ENCODE data around the gene MED10.

Gene MED10

DNA sequence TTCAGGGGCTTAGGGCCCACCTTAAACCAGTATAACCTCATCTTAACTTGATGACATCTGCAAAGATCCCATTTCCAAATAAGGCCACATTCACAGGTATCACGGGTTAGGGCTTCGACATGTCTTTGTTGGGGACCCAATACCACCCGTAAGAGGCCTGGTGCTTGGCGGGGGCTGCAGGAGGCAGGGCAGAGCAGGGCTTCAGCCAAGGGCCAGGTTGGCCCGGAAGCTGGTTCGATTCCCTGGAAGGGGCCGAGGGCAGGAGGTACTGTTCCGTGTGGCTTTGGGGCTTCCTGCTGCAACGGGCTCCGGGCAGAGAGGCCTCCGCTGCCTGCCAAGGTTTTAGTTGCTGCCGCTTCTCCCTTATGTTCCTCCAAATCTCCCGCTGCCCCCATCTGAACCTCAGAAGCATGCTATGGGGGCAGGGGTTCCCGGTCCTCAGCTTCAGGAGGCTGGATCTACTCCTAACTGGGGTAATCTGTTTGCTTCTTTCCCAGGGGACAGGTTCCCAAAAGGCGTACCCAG, 29.8 kb downstream of the MED10 start:
- FAIRE-seq = no peak

DNA sequence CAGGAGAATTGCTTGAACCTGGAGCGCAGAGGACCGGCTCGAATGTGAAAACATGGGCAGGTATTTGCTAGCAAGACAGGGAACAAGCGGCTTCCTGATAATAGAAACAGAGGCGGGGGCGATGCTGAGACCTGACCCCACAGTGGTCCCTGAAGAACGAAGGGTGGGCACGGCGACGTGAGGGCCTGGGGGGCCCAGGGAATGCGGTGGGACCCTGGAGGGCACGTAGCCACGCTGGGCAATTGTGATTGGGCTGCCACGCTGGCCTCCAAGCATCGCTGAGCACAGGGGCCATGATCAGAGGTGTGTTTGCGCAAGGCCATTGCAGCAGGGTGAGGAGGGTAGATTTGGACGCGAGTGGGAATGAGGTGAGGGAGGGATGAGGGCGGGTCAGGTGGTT, 30.7 kb downstream of the MED10 start:
- no peak for FAIRE-seq

DNA sequence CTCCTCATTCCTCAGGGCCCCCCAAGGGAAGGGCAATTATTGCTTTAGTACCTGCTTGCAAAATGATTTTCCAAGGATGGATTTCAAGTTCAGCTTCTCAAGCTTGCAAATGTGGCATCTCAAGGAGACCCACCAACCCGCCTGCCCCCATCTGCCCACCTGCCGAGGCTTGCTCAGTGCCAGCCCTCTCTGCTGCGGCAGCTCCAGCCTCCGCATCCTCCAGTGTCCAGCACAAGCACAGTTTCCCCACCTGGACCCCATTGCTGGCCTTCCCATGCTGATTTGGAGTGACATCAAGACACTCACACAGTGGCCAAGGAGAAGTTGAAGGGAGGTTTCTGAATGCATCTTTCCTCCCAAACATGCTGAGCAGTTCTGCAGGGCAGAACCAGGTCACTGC, 31.2 kb downstream of the MED10 start:
- FAIRE-seq = no peak

DNA sequence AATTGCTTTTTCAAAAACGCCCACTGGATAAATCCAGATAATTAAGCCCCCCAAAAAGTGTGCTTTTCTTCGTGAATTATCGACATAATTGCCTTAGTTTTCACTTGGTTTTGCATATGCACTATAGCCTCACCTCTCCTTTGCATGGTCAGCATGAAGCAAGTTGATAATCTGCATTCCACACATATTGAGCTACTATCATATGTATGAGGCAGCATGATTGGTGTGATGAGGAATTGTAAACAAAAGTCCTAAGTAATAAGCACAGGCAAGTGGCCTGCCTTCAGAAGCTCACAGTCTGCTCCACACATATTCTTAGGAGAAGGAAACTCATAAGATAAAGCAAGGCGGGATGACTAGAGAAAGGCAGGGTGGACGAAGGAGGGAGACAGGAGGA, 33.8 kb downstream of the MED10 start:
- FAIRE-seq = no peak

DNA sequence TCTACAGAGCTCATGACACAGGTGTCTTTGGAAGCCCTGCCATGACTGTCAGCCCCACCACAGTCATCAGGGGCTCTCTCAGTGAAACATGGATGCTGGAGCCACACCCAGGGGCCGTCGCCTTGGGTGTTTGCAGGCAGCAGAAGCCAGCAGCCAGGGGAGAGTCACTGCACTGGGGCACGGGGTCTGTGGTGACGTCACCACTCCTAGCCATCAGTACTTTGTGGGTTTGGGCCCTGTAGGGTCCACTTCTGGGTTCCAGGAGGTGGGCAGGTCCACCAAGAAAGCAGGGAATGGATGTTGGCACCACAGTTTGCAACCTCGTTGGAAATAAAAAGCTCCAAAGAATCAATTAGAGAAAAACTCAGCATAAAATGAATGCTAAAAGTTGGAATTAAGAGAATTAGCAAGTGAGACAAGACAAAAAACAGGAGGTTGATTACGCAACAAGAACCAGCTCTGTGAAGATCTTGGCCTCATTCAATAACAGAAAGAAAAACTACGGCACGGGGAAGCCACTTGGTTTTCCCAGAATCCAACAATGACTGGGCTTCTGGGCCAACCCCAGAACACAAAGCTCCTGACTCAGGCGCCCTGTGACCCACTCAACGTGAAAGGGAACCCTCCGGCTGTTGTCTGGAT, 34.3 kb downstream of the MED10 start:
- no peak for FAIRE-seq

DNA sequence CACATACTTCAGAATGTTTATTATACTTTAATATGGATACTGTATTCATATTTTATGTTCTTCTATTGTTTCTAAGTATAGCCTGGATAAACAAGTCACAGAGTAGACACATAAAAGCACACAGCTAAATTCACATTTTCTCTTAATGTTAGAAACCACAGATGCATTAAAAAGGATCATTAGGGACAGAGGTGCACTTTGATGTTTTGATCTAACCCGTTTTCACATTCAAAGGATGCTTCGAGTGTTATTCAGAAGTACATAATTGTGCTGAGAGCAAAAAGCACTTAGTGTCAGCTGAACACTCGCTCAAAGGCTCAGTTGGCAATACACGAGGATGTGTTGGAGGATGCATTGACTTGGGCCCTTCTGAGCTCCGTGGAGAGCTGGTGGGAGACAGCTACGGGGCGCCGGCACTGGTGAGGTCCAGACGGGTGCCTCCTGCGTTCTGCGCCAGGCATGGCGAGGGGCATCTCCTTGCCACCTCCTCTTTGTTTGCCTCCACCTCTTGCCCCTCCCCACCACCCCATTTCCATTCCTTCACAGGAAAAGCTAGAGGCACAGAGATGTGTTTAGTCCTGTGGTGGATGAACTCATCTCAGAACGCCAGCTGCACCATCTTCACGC, 35.5 kb downstream of the MED10 start:
- FAIRE-seq = no peak

DNA sequence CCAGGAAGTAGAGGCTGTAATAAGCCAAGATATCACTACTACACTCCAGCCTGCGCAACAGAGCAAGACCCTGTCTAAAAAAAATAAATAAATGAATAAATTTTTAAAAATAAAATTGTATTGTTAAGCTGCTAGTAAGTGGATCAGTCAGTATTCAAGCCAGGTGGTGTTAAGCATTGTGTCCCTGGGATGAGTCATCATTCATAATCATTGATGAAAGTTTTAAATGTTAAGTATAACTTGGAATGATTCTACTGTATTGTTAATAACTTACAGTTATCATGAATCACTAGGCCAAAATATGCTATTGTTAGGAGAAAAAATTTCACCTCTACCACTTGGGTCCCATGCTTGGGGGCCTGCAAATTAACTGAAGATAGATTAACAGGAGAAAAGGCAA, 38.2 kb downstream of the MED10 start:
- FAIRE-seq = no peak

DNA sequence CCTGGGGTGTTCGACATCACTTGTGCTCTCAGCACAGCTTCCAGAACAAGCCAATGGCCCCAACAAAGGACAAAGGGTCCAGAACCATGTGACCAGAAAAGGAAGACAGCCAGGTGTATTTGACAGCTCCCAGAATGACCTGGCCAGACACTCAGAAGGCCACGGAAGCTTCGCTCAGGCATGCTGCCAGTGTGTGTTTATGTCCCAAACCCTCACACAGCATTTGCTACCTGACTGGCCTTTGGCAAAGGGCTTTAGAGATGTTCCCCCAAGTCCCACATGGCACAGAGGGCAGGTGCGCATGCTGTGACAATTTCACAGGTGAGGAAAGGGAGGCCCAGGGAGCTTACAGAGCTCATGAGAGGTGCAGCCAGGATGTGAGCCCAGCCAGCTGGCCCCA, 39.5 kb downstream of the MED10 start:
- FAIRE-seq = no peak

DNA sequence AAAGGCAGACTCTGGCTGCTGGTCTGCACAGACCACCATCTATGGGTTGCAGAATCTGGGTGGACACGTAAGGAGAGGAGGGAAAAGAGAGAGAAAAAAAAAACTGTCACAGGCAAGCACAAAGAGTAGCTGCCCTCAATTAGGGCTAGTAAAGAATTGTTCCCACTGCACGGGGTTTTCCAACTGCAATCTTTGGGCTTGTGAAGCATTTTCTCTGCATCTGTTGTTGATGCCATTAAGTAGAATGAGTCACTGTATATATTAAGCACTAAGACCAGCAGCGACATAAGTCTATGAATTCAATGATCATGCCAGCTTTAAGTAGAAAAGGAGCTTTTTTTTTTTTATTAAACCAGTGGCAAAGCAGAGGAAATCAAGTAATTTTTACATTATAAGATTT, 40.2 kb downstream of the MED10 start:
- no peak for FAIRE-seq

DNA sequence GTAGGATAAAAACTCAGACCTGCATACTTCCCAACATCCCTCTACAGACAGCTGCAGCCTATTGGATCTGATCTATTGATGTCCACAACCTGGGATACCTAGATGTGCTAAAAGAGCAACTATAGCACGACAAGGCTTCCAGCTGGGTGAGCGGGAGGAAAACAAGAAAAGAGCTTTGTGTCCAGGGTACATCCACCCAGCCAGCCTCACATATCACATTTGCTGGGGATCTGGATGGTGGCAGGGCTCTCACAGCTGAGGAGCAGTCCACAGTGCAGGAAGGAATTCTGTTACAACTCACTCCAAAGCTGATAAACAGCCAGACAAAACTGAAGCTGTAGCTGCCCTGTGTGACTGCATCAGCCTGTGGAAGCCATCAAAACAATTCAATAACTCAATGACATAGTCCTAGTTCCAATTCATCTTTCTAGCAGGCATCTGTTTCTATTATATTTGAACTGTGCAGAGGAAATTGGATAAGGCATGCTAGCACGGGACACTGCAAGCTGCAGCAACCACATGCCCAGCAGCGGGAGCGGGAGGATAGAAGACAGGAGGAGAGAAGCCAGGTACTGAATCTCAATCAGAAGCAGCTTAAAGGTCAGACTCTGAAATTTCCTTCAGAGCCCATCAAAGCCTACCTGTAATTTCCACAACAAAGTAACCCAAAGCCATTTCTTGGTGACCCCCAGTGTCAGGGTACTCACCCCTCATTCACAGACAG, 45.0 kb downstream of the MED10 start:
- FAIRE-seq = no peak

DNA sequence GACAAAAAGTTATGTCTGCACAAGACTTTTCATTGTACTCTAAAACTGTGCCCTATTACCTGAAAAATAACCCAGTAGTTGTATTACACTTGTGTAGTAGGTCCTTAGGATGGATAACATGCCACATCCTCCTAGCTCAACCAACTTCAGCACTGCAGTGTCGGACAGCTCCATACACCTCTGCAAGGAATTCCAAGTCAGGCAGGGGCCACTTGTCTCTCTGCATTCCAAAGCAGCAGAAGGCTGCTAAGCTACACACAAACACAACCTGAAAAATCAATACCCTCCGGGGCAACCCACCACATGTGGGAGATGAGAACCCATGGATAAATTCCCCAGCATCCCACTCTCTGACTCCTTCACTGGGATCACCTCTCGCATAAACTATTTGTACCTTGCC, 50.2 kb downstream of the MED10 start:
- no peak for FAIRE-seq

DNA sequence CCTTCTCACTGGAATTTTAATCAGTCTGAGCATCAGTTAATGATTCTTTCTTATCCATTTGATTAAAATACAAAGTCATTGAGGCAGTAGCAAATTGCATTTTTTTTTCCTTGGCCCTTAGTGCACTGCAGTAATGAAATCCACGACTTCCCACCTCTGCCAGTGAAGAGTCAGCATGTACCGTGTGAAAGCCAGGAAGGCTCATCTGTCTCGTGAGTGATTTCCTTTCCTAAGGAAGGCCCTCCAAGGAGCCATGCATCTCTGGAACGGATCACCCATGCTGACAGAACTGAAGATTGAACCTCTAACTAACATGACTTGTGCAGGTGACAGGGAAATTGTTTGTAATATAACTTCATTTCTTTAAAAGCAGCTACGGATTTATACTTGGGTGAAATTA, 51.6 kb downstream of the MED10 start:
- no peak for FAIRE-seq

DNA sequence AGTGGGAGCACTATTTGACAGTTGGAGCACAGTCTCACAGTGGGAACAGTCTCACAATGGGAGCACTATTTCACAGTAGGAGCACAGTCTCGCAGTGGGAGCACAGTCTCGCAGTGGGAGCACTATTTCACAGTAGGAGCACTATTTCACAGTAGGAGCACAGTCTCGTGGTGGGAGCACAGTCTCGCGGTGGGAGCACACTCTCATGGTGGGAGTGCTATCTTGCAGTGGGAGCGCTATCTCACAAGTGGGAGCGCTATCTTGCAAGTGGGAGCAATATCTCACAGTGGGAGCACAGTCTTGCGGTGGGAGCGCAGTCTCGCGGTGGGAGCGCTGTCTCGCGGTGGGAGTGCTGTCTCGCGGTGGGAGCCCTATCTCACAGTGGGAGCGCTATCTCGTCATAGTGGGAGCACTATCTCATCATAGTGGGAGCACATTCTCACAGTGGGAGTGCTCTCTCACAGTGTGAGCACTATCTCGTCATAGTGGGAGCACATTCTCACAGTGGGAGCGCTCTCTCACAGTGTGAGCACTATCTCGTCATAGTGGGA, 56.1 kb downstream of the MED10 start:
- no peak for FAIRE-seq

Data from endometrium (tissue), 2 donors.